PFSK-1 (cell line): ENCODE results near the gene MPIG6B.

Experiments
- POLR2AphosphoS5 ChIP-seq: IDR thresholded peaks from 2 replicates; pipeline ENCODE4 v1.6.1; 2012; ENCODE audit warnings: low read depth, mild to moderate bottlenecking, control low read depth, low read length, moderate library complexity
- SIN3A ChIP-seq: IDR thresholded peaks from 2 replicates; pipeline ENCODE4 v1.6.1; 2012; ENCODE audit warnings: mild to moderate bottlenecking, low read length, moderate library complexity, borderline replicate concordance; ENCODE audit not compliant: insufficient read depth
- TAF1 ChIP-seq: IDR thresholded peaks from 2 replicates; pipeline ENCODE4 v1.6.1; 2012; ENCODE audit warnings: low read length, control low read depth, borderline replicate concordance; ENCODE audit not compliant: insufficient read depth
- TF ChIP-seq, protein P1 (sequence below), 2 experiments: IDR thresholded peaks; 2 replicates each; pipeline versions ENCODE4 v1.6.1 to v1.8.0; 2011 to 2012; ENCODE audit warnings: low read depth in 2 of 2, low read length in 2 of 2, control low read depth in 1 of 2, inconsistent platforms in 1 of 2, mild to moderate bottlenecking in 1 of 2, moderate library complexity in 1 of 2; ENCODE audit not compliant: insufficient read depth in 1 of 2

DNA sequence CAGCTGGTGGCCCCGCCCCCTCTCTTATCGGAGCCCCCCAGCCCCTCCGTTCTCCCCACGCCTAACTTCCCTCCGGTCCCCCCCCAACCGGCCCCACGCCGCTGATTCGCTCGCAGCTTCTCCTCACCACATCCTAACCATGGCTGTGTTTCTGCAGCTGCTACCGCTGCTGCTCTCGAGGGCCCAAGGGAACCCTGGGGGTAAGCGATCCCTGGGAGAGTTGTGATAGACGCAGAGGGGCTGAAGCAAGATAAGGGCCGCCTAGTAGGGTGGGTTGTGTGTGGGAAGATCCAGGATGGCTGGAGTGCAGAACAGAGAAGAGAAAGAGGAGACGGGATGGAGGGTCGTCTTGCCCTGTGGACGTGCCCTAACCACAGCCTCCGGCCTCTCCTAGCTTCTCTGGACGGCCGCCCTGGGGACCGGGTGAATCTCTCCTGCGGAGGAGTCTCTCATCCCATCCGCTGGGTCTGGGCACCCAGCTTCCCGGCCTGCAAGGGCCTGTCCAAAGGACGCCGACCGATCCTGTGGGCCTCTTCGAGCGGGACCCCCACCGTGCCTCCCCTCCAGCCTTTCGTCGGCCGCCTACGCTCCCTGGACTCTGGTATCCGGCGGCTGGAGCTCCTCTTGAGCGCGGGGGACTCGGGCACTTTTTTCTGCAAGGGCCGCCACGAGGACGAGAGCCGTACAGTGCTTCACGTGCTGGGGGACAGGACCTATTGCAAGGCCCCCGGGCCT is at the start of gene MPIG6B:
- TF ChIP-seq POLR2AphosphoS5 (no peak), TAF1 (no peak), SIN3A (no peak)
- TF ChIP-seq, protein P1, sequence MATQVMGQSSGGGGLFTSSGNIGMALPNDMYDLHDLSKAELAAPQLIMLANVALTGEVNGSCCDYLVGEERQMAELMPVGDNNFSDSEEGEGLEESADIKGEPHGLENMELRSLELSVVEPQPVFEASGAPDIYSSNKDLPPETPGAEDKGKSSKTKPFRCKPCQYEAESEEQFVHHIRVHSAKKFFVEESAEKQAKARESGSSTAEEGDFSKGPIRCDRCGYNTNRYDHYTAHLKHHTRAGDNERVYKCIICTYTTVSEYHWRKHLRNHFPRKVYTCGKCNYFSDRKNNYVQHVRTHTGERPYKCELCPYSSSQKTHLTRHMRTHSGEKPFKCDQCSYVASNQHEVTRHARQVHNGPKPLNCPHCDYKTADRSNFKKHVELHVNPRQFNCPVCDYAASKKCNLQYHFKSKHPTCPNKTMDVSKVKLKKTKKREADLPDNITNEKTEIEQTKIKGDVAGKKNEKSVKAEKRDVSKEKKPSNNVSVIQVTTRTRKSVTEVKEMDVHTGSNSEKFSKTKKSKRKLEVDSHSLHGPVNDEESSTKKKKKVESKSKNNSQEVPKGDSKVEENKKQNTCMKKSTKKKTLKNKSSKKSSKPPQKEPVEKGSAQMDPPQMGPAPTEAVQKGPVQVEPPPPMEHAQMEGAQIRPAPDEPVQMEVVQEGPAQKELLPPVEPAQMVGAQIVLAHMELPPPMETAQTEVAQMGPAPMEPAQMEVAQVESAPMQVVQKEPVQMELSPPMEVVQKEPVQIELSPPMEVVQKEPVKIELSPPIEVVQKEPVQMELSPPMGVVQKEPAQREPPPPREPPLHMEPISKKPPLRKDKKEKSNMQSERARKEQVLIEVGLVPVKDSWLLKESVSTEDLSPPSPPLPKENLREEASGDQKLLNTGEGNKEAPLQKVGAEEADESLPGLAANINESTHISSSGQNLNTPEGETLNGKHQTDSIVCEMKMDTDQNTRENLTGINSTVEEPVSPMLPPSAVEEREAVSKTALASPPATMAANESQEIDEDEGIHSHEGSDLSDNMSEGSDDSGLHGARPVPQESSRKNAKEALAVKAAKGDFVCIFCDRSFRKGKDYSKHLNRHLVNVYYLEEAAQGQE (IDR thresholded peaks at IDR 0.05; ENCODE audit: insufficient read depth in 1 of 2, low read depth in 2 of 2, low read length in 2 of 2) = no peak
